ENCODE data around the gene CEBPG.

The CEBPG gene

GRCh38 chr19:33403221-33403972 is 29.9 kb downstream of the CEBPG start:
- Histone ChIP-seq H3K27ac (ENCODE audit: low read length) (no peak overlapping the region), H3K36me3 (ENCODE audit: control insufficient read depth in 2 of 2, insufficient read depth in 2 of 2, low read length in 2 of 2) (no peaks in the 10 kb centered on the region), H3K4me3 (ENCODE audit: low read length in 2 of 2) (no peak overlapping the region), H3K9me3 (ENCODE audit: control insufficient read depth in 2 of 2, low read length in 2 of 2) (no peaks in the 10 kb centered on the region), H3K9ac (ENCODE audit: low read length in 2 of 2) (no peak overlapping the region), H3K27me3 (ENCODE audit: control insufficient read depth in 1 of 2, insufficient read depth in 2 of 2, low read length in 2 of 2) (no peaks in the 10 kb centered on the region), H3K4me1 (ENCODE audit: control insufficient read depth, insufficient read depth, low read length) (peaks cover 21% of the 10 kb centered on the region)

DNA sequence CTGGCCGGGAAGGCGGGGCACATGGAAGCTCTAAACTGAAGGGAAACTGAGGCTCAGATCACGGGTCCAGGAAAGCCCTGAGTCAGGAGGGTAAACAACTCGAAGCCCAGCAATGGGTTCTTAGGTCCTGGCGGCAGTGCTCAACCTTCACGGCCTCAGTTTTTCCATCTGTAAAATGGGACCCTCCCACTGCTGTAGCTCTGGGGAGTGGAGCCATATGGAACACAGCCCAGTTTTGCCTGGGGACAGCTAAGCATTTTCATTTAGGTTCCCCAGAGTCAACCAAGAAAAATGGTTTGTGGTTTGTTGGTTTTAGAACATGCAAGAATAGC is 30.4 kb downstream of the CEBPG start:
- no peak overlapping the region for H3K9ac ChIP-seq (ENCODE audit: low read length in 2 of 2)
- no peaks in the 10 kb centered on the region for H3K9me3 ChIP-seq (ENCODE audit: control insufficient read depth in 2 of 2, low read length in 2 of 2)
- H3K36me3 ChIP-seq (ENCODE audit: control insufficient read depth in 2 of 2, insufficient read depth in 2 of 2, low read length in 2 of 2), result no peaks in the 10 kb centered on the region
- H3K4me1 ChIP-seq (ENCODE audit: control insufficient read depth, insufficient read depth, low read length), result peaks cover 21% of the 10 kb centered on the region
- no peaks in the 10 kb centered on the region for H3K27me3 ChIP-seq (ENCODE audit: control insufficient read depth in 1 of 2, insufficient read depth in 2 of 2, low read length in 2 of 2)
- no peak overlapping the region for H3K4me3 ChIP-seq (ENCODE audit: low read length in 2 of 2)
- no peak overlapping the region for H3K27ac ChIP-seq (ENCODE audit: low read length)

- Histone ChIP-seq H3K9ac (ENCODE audit: low read length in 2 of 2) (peak overlapping the region in 1 of 2 donors; percentile 13), H3K27ac (ENCODE audit: low read length) (no peak overlapping the region), H3K36me3 (ENCODE audit: control insufficient read depth in 2 of 2, insufficient read depth in 2 of 2, low read length in 2 of 2) (no peaks in the 10 kb centered on the region), H3K4me1 (ENCODE audit: control insufficient read depth, insufficient read depth, low read length) (peaks cover 21% of the 10 kb centered on the region), H3K9me3 (ENCODE audit: control insufficient read depth in 2 of 2, low read length in 2 of 2) (no peaks in the 10 kb centered on the region), H3K4me3 (ENCODE audit: low read length in 2 of 2) (no peak overlapping the region), H3K27me3 (ENCODE audit: control insufficient read depth in 1 of 2, insufficient read depth in 2 of 2, low read length in 2 of 2) (no peaks in the 10 kb centered on the region)
Observed at GRCh38 chr19:33404506-33405253, 31.2 kb downstream of the CEBPG start.

GRCh38 chr19:33405254-33405552 is 31.7 kb downstream of the CEBPG start:
- H3K27ac ChIP-seq (ENCODE audit: low read length), result no peak overlapping the region
- no peaks in the 10 kb centered on the region for H3K9me3 ChIP-seq (ENCODE audit: control insufficient read depth in 2 of 2, low read length in 2 of 2)
- peaks cover 0 to 2% of the 10 kb centered on the region in 2 donors for H3K36me3 ChIP-seq (ENCODE audit: control insufficient read depth in 2 of 2, insufficient read depth in 2 of 2, low read length in 2 of 2)
- H3K4me1 ChIP-seq (ENCODE audit: control insufficient read depth, insufficient read depth, low read length), result peaks cover 21% of the 10 kb centered on the region
- H3K9ac ChIP-seq (ENCODE audit: low read length in 2 of 2), result no peak overlapping the region
- no peak overlapping the region for H3K4me3 ChIP-seq (ENCODE audit: low read length in 2 of 2)
- H3K27me3 ChIP-seq (ENCODE audit: control insufficient read depth in 1 of 2, insufficient read depth in 2 of 2, low read length in 2 of 2), result no peaks in the 10 kb centered on the region

DNA sequence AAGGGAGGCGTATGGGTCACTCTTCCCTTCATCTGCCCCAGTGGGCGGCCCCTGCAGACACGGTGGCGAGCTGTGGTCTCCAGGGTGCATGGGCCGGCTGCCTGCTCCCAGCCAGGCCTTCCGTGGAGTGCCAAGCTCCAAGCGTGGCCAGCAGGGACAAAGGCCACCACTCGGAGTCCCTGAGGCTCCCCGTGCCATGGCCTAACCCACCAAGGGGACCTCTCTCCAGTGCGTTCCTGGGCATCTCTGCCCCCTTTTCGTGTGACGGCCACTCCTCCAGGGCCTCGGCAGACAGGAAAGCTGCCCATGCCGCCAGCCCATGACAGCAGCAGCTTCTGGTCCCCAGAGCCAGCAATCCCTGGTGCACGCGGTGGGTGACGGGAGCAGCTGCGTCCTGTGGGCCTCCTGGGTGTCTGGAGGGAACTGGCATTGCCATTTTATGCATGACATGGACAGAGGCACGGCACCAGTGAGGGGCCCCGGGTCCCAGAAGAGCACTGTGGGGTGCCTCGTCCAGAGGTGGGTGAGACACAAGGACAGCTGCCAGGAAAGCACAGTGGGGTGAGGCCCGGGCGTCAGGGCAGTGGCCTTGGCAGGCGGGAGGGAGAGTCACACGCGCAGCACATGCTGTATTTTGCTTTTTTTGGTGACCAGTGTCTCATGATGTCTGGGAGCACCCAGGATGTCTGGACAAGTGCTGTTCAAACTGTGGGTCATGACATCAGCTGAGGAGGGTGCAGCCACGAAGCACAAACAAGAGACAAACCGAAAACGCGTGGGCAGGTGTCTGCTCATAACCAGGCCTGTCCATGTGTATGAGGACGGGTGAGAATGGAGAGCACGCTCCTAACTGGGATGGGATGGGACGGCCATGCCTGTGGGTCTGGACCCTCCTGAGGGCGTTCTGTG is 32.3 kb downstream of the CEBPG start:
- Histone ChIP-seq H3K27ac (ENCODE audit: low read length) (no peak overlapping the region), H3K9ac (ENCODE audit: low read length in 2 of 2) (no peak overlapping the region), H3K4me1 (ENCODE audit: control insufficient read depth, insufficient read depth, low read length) (peaks cover 21% of the 10 kb centered on the region), H3K9me3 (ENCODE audit: control insufficient read depth in 2 of 2, low read length in 2 of 2) (no peaks in the 10 kb centered on the region), H3K4me3 (ENCODE audit: low read length in 2 of 2) (no peak overlapping the region), H3K36me3 (ENCODE audit: control insufficient read depth in 2 of 2, insufficient read depth in 2 of 2, low read length in 2 of 2) (peaks cover 0 to 2% of the 10 kb centered on the region in 2 donors), H3K27me3 (ENCODE audit: control insufficient read depth in 1 of 2, insufficient read depth in 2 of 2, low read length in 2 of 2) (no peaks in the 10 kb centered on the region)

GRCh38 chr19:33406521-33407139 is 33.1 kb downstream of the CEBPG start:
- Histone ChIP-seq H3K4me3 (ENCODE audit: low read length in 2 of 2) (no peak overlapping the region), H3K27ac (ENCODE audit: low read length) (no peak overlapping the region), H3K27me3 (ENCODE audit: control insufficient read depth in 1 of 2, insufficient read depth in 2 of 2, low read length in 2 of 2) (no peaks in the 10 kb centered on the region), H3K4me1 (ENCODE audit: control insufficient read depth, insufficient read depth, low read length) (peaks cover 21% of the 10 kb centered on the region), H3K36me3 (ENCODE audit: control insufficient read depth in 2 of 2, insufficient read depth in 2 of 2, low read length in 2 of 2) (peaks cover 0 to 2% of the 10 kb centered on the region in 2 donors), H3K9me3 (ENCODE audit: control insufficient read depth in 2 of 2, low read length in 2 of 2) (no peaks in the 10 kb centered on the region), H3K9ac (ENCODE audit: low read length in 2 of 2) (no peak overlapping the region)

- no peak overlapping the region for H3K4me3 ChIP-seq (ENCODE audit: low read length in 2 of 2)
- H3K4me1 ChIP-seq (ENCODE audit: control insufficient read depth, insufficient read depth, low read length), result peaks cover 21% of the 10 kb centered on the region
- H3K9ac ChIP-seq (ENCODE audit: low read length in 2 of 2), result no peak overlapping the region
- H3K27ac ChIP-seq (ENCODE audit: low read length), result no peak overlapping the region
- no peaks in the 10 kb centered on the region for H3K9me3 ChIP-seq (ENCODE audit: control insufficient read depth in 2 of 2, low read length in 2 of 2)
- H3K27me3 ChIP-seq (ENCODE audit: control insufficient read depth in 1 of 2, insufficient read depth in 2 of 2, low read length in 2 of 2), result no peaks in the 10 kb centered on the region
- H3K36me3 ChIP-seq (ENCODE audit: control insufficient read depth in 2 of 2, insufficient read depth in 2 of 2, low read length in 2 of 2), result peaks cover 0 to 2% of the 10 kb centered on the region in 2 donors
Observed at GRCh38 chr19:33407140-33407551, 33.6 kb downstream of the CEBPG start.

DNA sequence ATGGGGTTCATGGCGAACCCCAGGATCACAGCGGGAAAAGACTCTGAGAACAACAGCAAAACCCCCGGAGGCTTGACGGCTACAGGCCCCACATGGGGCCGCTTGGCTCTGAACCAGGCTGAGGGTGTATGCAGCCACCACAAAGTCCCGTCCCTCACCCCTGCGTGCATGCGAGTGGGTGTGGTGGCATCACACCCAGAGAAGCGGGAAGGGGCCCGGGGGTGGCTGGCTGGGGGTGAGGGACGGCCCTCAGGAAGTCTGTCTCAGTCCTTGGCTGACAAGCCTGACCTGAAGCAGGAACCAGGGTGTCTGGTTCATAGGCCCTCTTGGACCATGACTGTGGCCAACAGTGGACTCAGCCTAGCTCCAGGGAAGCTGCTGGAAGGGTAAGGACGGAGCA is 34.2 kb downstream of the CEBPG start:
- no peak overlapping the region for H3K9ac ChIP-seq (ENCODE audit: low read length in 2 of 2)
- H3K9me3 ChIP-seq (ENCODE audit: control insufficient read depth in 2 of 2, low read length in 2 of 2), result no peaks in the 10 kb centered on the region
- peaks cover 0 to 2% of the 10 kb centered on the region in 2 donors for H3K36me3 ChIP-seq (ENCODE audit: control insufficient read depth in 2 of 2, insufficient read depth in 2 of 2, low read length in 2 of 2)

DNA sequence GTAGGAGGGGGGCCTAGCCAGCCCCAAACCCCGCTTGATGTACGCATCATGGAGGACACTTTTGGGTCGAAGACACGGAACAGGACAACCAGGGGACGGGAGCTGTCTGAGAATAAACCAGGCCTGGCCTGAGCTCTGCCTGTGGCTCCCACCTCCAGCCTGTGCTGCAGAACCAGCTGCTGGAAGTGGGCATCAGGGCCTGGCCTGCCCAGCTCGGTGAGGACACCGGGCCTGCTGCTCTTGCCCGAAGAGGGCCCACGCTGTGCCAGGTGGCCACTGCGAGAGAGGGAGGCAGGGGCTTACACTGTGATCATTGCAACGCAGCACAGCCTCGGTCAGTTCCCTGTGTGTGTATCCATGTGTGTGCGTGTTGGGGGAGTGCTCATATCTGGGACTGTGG is 34.6 kb downstream of the CEBPG start:
- no peaks in the 10 kb centered on the region for H3K9me3 ChIP-seq (ENCODE audit: control insufficient read depth in 2 of 2, low read length in 2 of 2)

More for the DNA sequence above, 34.2 kb downstream of the CEBPG start:
- Histone ChIP-seq H3K4me3 (ENCODE audit: low read length in 2 of 2) (no peak overlapping the region), H3K4me1 (ENCODE audit: control insufficient read depth, insufficient read depth, low read length) (peaks cover 21% of the 10 kb centered on the region), H3K27ac (ENCODE audit: low read length) (no peak overlapping the region), H3K27me3 (ENCODE audit: control insufficient read depth in 1 of 2, insufficient read depth in 2 of 2, low read length in 2 of 2) (no peaks in the 10 kb centered on the region)

More for the DNA sequence above, 34.6 kb downstream of the CEBPG start:
- peaks cover 0 to 2% of the 10 kb centered on the region in 2 donors for H3K36me3 ChIP-seq (ENCODE audit: control insufficient read depth in 2 of 2, insufficient read depth in 2 of 2, low read length in 2 of 2)
- H3K27ac ChIP-seq (ENCODE audit: low read length), result no peak overlapping the region
- peaks cover 21% of the 10 kb centered on the region for H3K4me1 ChIP-seq (ENCODE audit: control insufficient read depth, insufficient read depth, low read length)
- no peak overlapping the region for H3K4me3 ChIP-seq (ENCODE audit: low read length in 2 of 2)
- H3K27me3 ChIP-seq (ENCODE audit: control insufficient read depth in 1 of 2, insufficient read depth in 2 of 2, low read length in 2 of 2), result no peaks in the 10 kb centered on the region
- no peak overlapping the region for H3K9ac ChIP-seq (ENCODE audit: low read length in 2 of 2)

Measured in stomach smooth muscle (tissue), 2 donors.